Measurements from ENCODE around the gene CPEB4. TPM values are rescaled to one million over a fixed set of nuclear protein-coding genes. Genes with fewer than 3 reads are reported as not detected.

The CPEB4 gene
- total RNA-seq, 4 donors from 2014 or later: 33.2 to 51.6 (median 44.8) TPM

GRCh38 chr5:173950829-173951228, 62.7 kb downstream of the CPEB4 start:
- H3K27ac ChIP-seq: no peak overlapping the region
- no peak for TF ChIP-seq CTCF (IDR thresholded peaks at IDR 0.05)
- no peak for TF ChIP-seq POLR2A (IDR thresholded peaks at IDR 0.05)
- H3K4me1 ChIP-seq: no peaks in the 10 kb centered on the region
- intact Hi-C loops (cut with DNase I): no loop called here
- WGBS, 2 donors: 67 to 80% methylated on average over 2 of the region's 2 CpGs
- no peaks in the 10 kb centered on the region for H3K27me3 ChIP-seq
- no peak overlapping the region for H3K4me3 ChIP-seq
- DNase-seq: no peak
- no peaks in the 10 kb centered on the region for H3K9me3 ChIP-seq
- H3K36me3 ChIP-seq: peaks cover 0 to 100% (median 22%) of the 10 kb centered on the region in 3 donors

- H3K36me3 ChIP-seq: peaks cover 5 to 99% (median 16%) of the 10 kb centered on the region in 3 donors
- H3K4me1 ChIP-seq: no peaks in the 10 kb centered on the region
- H3K27me3 ChIP-seq: no peaks in the 10 kb centered on the region
- no peak overlapping the region for H3K27ac ChIP-seq
- intact Hi-C loops (cut with DNase I): no loop called here
- TF ChIP-seq CTCF (IDR thresholded peaks at IDR 0.05) (no peak), POLR2A (IDR thresholded peaks at IDR 0.05) (no peak)
- H3K9me3 ChIP-seq: no peaks in the 10 kb centered on the region
- WGBS, 2 donors: 70 to 80% methylated on average over 5 of the region's 5 CpGs
- no peak for DNase-seq
- no peak overlapping the region for H3K4me3 ChIP-seq
Measured at GRCh38 chr5:173953528-173954090, 65.5 kb downstream of the CPEB4 start.

- TF ChIP-seq CTCF (IDR thresholded peaks at IDR 0.05) (no peak), POLR2A (IDR thresholded peaks at IDR 0.05) (no peak)
- no peak for DNase-seq
- intact Hi-C loops (cut with DNase I): no loop called here
- no peaks in the 10 kb centered on the region for H3K9me3 ChIP-seq
- WGBS, 2 donors: 77 to 88% methylated on average over 6 of the region's 6 CpGs
- H3K36me3 ChIP-seq: peaks cover 5 to 86% (median 15%) of the 10 kb centered on the region in 3 donors
- no peaks in the 10 kb centered on the region for H3K27me3 ChIP-seq
- H3K4me1 ChIP-seq: no peaks in the 10 kb centered on the region
- H3K27ac ChIP-seq: peak overlapping the region in 1 of 4 donors; percentile 5
- no peak overlapping the region for H3K4me3 ChIP-seq
Measured at GRCh38 chr5:173954671-173955521, 66.7 kb downstream of the CPEB4 start.

GRCh38 chr5:173960986-173961385, 72.8 kb downstream of the CPEB4 start:
- no peak for DNase-seq
- Histone ChIP-seq H3K36me3 (peaks cover 0 to 25% (median 3%) of the 10 kb centered on the region in 3 donors), H3K4me1 (peaks cover 0 to 5% (median 0%) of the 10 kb centered on the region in 3 donors), H3K27me3 (no peaks in the 10 kb centered on the region), H3K27ac (no peak overlapping the region), H3K9me3 (no peaks in the 10 kb centered on the region), H3K4me3 (no peak overlapping the region)
- intact Hi-C loops (cut with DNase I): no loop called here
- no peak for TF ChIP-seq CTCF (IDR thresholded peaks at IDR 0.05)
- no peak for TF ChIP-seq POLR2A (IDR thresholded peaks at IDR 0.05)
- WGBS, 2 donors: 39 to 62% methylated on average over 2 of the region's 2 CpGs

GRCh38 chr5:173961418-173961817, 73.3 kb downstream of the CPEB4 start:
- Histone ChIP-seq H3K27ac (no peak overlapping the region), H3K36me3 (peaks cover 0 to 20% (median 0%) of the 10 kb centered on the region in 3 donors), H3K27me3 (no peaks in the 10 kb centered on the region), H3K9me3 (no peaks in the 10 kb centered on the region), H3K4me1 (peaks cover 0 to 5% (median 0%) of the 10 kb centered on the region in 3 donors), H3K4me3 (no peak overlapping the region)
- intact Hi-C loops (cut with DNase I): no loop called here
- no peak for DNase-seq
- no peak for TF ChIP-seq POLR2A (IDR thresholded peaks at IDR 0.05)
- TF ChIP-seq CTCF (IDR thresholded peaks at IDR 0.05): no peak
- 23 to 44% methylated on average over 1 of the region's 1 CpG for WGBS, 2 donors

Measured in esophagus squamous epithelium (tissue), 5 donors.